ENCODE results near the gene HRH3. TPM values are rescaled to one million over a fixed set of nuclear protein-coding genes. Genes with fewer than 3 reads are reported as not detected.

HRH3 gene
- total RNA-seq, 1 donor = not detected

DNA sequence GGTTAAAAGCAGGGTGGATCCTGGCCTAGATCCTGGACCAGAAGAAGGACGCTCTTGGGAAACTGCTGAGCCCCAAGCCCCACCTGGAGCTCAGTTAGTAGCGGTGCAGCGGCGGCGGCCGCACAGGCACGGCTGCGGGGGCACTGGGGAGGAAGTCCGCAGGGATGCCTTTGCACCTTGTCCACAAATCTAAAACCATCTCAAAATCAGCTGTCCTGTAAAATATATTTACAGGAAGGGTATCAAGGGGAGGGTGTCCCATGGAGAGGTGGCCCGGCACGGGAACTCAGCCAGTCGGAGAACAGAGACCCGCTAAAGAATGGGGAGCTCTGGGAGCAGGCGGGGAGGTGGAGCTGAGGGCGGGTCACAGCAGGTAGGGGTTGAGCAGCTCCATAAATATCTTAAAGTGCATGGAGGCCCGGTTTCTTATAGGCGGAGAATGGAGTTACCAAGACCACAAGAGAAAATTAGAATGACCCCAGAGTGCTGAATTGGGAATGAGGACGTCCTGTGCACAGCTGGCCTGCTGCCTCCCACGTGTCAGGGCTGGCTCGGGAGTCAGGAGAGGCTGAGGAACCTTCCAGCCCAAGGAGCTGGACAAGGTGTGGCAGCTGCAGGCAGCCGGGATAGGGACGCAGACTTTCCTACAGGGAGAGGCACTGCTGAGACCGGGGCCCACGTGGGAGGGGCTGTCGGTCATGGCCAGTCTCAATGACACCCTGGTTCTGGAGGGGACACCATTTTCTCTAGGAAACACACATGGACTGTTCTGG is 29.3 kb downstream of the HRH3 start:
- TF ChIP-seq, protein P1, sequence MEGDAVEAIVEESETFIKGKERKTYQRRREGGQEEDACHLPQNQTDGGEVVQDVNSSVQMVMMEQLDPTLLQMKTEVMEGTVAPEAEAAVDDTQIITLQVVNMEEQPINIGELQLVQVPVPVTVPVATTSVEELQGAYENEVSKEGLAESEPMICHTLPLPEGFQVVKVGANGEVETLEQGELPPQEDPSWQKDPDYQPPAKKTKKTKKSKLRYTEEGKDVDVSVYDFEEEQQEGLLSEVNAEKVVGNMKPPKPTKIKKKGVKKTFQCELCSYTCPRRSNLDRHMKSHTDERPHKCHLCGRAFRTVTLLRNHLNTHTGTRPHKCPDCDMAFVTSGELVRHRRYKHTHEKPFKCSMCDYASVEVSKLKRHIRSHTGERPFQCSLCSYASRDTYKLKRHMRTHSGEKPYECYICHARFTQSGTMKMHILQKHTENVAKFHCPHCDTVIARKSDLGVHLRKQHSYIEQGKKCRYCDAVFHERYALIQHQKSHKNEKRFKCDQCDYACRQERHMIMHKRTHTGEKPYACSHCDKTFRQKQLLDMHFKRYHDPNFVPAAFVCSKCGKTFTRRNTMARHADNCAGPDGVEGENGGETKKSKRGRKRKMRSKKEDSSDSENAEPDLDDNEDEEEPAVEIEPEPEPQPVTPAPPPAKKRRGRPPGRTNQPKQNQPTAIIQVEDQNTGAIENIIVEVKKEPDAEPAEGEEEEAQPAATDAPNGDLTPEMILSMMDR (IDR thresholded peaks at IDR 0.05; ENCODE audit: insufficient read depth, low read length) = no peak
- H3K4me3 ChIP-seq (ENCODE audit: low read depth, low read length) = no peak overlapping the region
- DNase-seq (ENCODE audit: low read depth) = no peak

DNA sequence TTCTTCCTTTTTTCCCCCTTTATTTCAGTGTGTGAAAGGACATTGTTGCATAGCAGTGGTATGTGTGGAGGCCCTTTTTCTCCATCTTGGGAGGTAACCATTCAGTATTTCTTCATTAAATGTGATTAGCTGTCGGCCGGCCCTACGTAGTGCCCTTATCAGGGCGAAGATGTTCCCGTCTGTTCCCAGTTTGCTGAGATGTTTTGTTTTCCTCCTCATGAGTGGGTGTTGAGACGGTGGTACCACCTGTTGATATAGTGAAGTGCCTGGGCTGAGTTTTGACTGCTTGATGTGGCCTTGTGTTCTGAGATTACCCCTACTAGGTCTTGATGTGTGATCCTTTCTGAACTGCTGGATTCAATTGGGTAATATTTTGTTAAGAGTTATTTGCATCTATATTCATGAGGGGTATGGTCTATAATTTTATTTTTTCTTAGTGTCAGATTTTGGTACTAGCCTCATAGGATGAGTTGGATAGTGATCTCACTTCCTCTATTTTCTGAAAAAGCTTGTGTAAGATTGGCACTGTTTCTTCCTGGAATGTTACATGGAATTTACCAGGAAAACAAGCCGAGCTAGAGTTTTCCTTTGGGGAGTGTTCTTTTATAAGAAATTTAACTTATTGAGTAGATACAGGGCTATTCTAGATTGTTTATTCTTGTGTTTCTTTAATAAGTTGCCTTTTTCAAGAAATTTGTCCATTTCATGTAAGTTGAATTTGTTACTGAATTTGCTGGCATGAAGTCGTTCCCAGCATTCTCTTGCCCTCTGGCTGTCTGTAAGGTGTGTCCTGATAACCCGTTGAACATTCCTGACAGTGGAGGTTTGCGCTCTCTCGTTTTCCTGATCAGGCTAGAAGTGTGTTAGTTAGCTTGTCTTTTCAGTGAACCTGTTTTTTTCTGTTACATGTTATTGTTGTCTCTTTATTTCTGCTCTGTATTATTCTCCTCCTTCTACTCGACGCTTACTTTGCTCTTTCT is 32.9 kb downstream of the HRH3 start:
- H3K4me3 ChIP-seq (ENCODE audit: low read depth, low read length) = no peak overlapping the region
- peak; percentile 68 for DNase-seq (ENCODE audit: low read depth)
- TF ChIP-seq, protein P1 (IDR thresholded peaks at IDR 0.05; ENCODE audit: insufficient read depth, low read length) = no peak

DNA sequence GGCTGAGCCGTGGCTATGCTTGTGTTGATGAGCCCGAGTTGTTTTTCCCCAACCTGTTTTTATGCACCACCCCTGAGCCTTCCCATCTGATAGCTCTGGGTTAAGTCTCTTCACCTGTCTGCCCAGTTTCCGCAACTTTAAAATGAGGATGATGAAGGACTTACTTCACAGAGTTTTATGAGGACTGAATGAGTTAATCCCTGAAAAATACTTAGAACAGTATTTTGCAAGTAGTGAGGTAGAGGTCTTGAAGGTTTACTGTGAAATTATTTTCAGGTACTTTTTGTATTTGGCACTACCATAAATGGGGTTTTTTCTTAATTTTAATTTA is 34.0 kb downstream of the HRH3 start:
- no peak overlapping the region for H3K4me3 ChIP-seq (ENCODE audit: low read depth, low read length)
- DNase-seq (ENCODE audit: low read depth) = no peak
- TF ChIP-seq, protein P1 (IDR thresholded peaks at IDR 0.05; ENCODE audit: insufficient read depth, low read length) = no peak

DNA sequence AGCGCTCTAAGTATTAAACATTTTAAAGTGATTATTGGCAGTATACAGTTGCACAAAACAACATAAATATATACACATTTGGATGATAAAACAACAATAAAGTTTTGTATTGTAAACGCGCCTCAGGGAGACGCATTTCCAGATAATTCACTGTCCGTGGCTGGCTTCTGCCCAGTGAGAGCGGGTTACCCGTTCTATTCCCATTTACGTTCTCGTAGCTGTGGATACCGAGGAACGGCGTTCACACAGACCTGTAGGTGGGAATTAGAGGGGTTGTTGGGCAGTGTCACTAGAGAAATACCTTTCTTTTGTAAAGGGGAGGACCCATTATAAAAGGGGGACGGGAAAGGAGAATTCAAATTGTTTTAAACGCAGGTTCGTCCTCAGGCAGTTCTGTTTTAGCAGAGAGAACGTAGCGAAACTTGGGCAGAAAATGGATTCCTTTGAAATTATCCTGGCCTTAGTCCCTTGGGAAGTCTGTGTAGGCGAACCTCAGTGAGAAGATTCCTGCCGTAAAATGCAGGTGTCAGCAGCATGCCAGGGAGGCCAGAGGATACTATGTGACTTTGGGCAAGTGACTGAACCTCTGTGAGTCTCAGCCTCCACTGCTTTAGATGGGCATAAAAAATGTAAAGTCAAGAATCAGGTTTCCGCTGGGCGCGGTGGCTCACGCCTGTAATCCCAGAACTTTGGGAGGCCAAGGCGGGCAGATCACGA is 36.5 kb downstream of the HRH3 start:
- TF ChIP-seq, protein P1 (IDR thresholded peaks at IDR 0.05; ENCODE audit: insufficient read depth, low read length) = no peak
- DNase-seq (ENCODE audit: low read depth) = peak; percentile 14
- peak overlapping the region; percentile 95 for H3K4me3 ChIP-seq (ENCODE audit: low read depth, low read length)

DNA sequence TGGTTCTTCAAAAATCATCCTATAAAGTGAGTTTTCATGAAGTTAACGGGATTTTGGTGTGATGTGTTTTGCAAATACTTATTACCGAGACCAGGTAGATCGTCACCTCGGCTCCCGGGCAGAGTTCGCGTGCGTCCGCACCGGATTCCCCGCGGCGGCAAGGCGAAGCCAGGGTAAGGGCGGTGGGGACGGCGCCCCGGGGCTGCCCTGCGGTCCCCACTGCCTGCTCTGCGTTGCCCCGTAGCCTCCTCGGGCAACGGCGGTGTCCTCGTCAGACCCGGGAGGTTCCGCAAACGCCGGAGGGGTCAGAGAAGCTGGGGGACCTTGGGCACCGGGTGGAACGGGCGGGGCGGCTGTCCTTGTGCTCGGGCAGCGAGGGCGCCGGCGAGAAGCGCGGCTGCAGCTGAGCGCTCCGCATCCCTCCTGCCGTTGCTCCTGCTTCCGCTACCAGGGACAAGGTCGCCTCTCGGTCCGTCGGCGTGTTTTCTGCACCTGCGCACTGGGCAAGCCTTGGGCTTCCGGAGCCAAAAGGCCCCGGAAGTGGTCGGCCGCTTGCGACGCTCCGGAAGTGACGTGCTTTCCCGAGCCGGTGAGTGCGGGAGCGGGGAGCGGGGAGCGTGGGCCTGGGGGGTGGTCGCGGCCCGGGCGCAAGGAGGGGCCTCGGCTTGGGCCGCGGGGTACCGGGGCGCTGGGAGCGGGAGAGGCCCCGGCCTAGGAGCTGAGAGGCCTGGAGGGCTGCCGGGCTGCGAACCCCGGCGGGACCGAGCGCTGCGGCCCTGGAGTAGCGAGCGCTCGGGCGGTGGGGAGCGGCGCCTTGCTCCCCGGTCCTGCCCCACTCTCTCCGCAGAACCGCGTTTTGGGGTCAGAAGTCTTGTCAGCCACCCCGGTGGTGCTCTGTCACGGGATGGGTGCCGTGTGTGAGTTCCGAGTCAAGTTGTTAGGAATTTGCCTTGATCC is 37.3 kb downstream of the HRH3 start, which contains the start of gene MTG2:
TSS of gene MTG2 (plus strand) at position 560 of the 957 bp plus-strand sequence. CDS start 10,393 bp downstream, outside the sequence.
- H3K4me3 ChIP-seq (ENCODE audit: low read depth, low read length) = peak within 1 kb of the TSS; percentile 95
- DNase-seq (ENCODE audit: low read depth) = peak; percentile 93
- TF ChIP-seq, protein P1 (IDR thresholded peaks at IDR 0.05; ENCODE audit: insufficient read depth, low read length) = no peak

All from fibroblast of the aortic adventitia (primary cell).